Embryonic facial prominence (tissue), 1 donor: ENCODE data around the gene ACOX3.
"Not testable (repeated sequence)": the region's sequence is repeated elsewhere in the genome, so short reads cannot be mapped to it uniquely, and the experiment has no call there.

ENCODE experiments used
- DNase-seq: peaks from one replicate; pipeline ENCODE4 v3.0.0-alpha.2; 2016; ENCODE audit errors: extremely low spot score

Gene ACOX3

GRCh38 chr4:8387615-8388527 lies 52.7 kb downstream of the ACOX3 start:
- DNase-seq = no peak

DNA sequence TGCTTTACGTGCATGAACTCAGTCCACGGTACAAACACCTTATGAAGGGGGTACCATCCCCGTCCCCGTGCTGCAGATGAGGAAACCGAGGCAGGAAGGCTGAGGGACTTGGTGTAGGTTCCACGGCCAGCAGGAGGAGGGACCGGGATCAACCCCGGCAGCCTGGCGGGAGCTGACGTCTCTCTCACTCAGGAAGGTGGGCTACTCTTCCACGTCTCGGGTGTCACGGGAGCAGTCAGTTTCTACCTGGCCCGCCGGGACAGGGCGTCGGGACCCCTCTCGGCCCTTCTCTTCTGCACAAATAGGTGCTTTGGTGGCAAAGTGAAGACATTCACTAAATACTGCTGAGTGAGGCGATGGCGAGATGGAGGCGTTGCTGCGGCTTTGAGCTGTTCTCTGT lies 53.3 kb downstream of the ACOX3 start:
- no peak for DNase-seq

DNA sequence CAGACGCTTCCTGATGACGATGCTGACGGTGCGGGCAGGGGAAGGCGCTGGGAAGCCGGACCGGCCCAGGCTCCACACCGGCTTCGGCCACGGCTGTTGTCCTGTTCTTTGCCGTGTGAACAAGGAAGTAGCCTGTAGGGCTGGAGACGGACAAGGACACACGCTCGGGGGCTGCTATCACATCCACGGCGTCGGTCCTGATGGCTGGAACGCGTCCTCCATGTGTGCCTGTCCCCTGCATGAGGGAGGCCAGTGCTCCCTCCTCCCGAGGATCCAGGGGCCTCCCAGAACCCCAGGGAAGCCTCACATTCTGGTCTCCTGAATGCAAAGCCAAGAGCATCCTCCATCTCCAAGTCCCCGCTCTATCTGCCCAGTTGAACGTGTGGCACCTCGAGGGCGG lies 53.8 kb downstream of the ACOX3 start:
- DNase-seq = no peak

DNA sequence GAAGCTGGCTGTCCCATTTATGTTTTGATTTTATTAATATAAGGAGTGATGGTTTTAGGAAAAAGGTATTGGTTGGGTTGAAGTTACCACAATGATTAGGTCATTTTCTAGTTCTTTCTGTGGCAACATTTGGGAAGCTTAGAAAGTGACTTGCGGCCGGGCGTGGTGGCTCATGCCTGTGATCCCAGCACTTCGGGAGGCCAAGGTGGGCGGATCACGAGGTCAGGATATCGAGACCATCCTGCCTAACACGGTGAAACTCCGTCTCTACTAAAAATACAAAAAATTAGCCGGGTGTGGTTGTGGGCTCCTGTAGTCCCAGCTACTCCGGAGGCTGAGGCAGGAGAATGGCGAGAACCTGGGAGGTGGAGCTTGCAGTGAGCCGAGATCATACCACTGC lies 54.4 kb downstream of the ACOX3 start:
- DNase-seq = not testable (repeated sequence)

- DNase-seq = no peak
These were observed 54.9 kb downstream of the ACOX3 start for GRCh38 chr4:8385611-8386010.

GRCh38 chr4:8385106-8385505 lies 55.4 kb downstream of the ACOX3 start:
- DNase-seq = no peak

DNA sequence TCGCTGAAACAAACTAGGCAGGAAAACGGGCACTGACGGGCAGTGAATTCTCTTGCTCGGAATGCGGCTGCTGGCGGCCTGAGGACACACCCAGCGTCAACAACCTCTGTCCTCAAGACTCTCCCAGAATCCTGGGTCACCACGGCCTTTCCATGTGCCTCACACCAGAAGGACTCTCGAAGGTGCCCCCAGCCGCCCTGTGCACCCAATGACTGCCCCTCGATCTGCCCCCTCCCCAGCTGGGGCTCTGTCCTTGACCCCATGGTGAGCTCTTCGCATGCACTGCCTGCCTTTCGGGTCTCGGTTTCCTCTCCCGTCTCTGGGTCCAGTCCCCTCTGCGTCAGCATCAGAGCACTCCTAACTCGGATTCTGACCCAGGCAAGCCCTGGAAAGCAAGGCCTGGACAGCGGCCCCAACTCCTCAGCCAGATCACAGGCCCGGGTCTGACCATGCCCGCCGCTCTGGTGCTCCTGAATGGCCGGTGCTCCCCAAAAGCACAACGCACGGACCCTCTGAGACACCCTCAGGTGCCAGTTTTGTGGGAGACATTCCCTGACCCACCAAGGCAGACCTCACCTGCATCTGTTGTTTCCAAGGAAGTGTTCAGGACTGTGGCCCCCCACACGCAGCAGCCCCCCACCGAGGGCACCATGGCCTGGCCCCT lies 56.0 kb downstream of the ACOX3 start:
- DNase-seq = no peak

DNA sequence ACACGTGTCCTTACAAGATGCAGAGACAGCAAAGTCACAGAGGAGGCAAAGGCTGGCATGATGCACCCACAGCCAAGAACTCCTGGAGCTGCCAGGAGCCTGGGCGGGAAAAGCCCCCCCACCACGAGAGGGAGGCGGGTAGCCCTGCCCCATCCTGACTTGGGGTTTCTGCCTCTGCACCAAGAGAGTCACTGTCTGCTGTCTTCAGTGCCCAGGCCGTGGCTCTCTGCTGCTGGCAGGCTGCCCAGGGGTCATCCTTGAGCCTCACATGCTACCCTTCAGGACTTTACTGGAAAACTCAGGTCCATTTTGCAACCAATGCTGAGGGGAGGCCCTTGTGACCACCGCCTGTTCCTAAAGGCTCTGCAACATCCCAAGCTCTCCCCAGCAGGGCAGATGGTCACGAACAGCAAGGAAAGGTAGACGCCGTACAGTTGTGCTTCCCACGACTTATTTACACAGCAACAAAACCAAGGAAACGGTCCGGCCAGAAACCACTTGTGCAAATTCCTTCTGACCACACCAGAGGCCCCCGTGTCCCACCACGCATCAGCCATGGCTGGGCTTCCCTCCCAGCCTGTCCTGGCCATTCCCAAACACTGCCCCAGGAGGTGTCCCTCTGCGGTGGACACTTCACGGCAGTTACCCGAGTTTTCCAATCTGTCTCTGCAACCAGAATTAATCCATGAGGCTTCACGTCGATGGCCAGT lies 56.9 kb downstream of the ACOX3 start:
- DNase-seq = no peak

DNA sequence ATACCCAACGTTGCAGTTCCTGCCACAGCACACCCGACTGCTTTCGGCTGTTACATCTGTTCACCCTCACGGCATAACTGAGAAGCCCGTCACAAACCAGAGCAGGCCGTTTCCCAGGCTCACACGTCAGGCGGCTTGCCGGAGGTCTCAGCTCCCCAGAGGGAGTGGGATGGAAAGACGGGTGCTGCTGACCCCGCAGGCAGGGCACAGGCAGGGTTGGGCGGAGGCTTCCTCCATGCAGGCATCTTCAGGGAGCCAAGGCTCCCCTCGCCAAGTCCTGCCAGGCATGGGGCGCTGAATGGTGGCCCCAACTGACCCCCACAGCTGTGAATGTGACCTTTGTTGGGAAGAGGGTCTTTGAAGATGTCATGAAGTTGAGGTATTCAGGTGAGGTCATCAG lies 57.5 kb downstream of the ACOX3 start:
- no peak for DNase-seq

DNA sequence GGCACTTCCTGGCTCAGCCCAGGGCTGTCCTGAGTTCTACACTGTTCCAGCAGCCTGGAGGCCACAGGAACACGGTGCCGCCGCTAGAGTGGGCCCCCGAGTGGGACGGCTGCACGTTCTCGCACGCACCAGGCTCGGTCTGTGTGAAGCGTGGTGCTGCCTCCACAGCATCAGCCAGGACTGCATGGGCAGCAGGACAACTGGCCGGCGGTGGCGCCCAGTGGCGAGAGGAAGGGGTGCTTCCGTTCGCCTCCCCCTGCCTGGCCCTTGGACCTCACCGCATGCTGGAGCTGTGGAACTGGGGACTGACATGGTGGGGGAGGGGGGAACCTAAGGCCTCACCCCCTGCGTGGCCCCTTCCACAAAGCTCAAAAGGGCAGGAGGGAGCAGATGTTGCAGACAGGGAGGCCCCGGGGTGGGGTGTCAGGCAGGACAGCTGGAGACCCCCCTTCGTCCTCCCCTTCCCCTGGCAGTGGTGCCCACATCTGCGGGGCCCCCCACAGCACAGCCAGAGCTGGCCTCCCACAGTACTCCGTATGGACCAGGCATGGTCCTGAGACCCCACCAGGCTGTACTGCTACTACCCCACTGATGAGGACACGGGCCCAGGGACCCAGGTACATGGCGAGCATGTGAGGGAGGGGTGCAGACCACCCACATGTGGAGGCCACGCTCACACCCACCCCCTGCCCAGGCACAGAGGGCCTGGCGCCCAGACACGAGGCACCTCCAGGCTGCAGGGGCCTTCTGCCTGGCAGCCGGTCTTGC lies 58.5 kb downstream of the ACOX3 start:
- no peak for DNase-seq

GRCh38 chr4:8380511-8381415 lies 59.8 kb downstream of the ACOX3 start:
- no peak for DNase-seq

DNA sequence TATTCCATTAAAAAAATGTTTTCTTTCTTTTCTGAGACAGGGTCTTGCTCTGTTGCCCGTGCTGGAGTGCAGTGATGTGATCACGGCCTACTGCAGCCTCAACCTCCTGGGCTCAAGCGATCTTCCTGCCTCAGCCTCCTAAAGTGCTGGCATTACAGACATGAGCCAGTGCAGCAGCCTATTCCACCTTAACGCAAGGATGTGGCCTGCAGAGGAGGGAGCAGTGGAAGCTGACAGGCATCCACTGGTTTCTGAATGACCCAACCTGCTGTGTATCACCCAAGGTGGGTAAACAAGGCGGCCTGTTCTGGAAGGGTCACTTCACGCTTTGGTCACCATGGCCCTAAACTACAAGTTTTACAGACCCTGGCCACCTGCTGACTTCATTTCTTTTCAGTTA lies 60.8 kb downstream of the ACOX3 start:
- DNase-seq = no peak

DNA sequence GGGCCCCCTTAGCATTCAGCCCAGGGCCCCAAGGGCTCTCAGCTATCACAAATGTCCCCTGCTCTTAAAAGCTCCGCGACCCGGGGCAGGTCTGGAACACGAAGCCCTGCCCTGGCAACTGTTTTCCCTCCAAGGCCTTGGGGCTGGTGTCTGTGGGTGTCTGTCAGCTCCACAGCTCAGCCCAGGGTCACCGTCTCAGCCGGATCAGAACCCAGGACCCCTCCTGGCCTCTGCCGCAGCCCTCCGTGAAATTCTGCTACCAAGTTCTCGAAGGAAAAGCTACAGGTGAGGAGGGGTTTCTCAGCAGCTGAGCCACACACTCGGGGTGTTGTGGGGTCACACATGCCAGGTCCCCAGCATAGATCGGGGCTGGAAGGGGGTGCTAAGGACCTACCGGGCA lies 61.2 kb downstream of the ACOX3 start:
- no peak for DNase-seq

DNA sequence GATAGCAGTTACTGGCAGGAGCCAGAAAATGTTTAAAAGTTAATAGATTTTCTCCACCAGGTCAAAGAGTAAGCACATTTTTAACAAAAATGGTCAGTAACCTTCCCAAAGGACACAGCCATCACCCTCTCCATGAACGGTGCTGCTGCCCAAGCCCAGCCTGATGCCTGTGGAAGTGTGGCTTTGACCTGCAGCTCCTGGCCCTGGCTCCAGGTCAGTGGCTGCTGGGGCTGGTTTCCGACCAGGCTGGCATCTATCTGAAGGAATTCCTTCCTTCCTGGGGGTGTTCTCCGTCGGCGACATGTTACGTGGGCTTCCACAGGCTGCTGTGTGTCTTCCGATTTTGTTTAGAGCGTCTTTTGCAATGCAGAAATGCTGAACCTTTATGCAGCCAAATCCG lies 61.7 kb downstream of the ACOX3 start:
- no peak for DNase-seq

DNA sequence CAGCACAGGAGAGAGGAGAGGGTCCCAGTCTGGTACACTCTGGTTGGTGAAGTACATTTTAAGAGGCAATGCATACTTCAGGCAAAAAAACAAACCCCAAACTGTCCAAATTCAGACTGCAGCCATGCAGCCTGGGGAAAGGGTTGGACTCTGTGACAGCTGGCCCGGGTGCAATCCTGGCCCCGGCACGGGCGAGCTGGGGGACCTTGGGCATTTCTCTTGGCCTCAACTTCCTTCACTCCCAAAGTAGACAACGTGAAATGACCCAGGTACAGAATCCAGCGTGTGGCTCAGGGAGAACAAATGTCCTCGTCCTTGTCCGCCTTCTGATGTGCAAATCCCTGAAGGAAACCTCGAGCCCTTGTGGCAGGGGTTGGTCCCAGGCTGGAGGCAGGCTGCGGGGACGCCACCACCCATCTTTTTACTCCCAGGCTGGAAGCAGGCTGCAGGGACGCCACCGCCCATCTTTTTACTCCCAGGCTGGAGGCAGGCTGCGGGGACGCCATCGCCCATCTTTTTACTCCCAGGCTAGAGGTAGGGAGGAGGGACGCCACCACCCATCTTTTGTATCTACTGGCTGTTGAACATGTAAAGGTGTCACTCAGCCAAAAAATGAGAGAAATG lies 62.3 kb downstream of the ACOX3 start:
- DNase-seq = no peak

DNA sequence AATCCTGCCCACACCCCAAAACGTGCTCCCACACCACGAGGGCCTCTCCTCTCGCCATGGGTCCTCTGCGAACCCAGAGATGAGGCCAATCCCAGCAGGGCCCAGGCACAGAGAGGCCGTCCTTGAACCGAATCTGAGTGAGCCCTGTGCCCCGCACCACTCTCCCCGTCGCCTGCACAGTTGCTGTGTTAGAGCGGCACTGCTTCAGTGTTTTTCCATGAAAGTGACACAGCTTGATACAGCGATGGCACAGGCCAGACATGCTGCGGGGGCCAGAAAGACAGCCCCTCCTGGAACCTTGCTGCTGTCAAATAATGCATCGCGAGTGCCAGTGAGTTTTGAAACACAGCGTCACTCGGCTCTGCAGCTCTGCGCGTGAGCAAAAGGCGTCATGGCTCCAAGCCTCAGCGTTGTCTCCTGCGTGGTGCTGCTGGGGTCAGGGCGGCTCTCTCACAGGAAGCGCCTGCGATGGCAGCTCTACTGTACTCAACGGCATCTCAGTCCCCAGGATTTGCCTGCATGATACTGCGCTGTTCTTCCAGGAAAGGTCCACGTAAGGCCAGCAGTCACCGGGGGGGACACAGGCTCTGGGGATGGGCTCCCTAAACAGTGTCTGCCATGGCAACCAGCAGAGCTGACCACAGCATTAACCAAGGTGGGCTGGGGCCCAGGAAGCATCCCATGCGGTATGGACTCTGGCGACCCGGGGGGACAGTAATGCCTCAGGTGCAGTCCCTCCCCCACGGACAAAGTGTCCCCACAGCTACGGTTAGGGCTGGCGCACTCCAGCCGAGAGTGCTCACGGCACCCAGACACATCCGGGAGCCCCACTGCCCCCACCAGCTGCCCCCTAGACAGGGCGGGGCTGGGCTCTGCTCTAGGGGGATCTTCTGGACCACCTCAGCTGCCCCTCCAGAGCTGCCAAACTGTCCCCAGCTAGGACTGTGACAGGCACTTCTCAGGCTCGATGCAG lies 63.1 kb downstream of the ACOX3 start:
- no peak for DNase-seq

DNA sequence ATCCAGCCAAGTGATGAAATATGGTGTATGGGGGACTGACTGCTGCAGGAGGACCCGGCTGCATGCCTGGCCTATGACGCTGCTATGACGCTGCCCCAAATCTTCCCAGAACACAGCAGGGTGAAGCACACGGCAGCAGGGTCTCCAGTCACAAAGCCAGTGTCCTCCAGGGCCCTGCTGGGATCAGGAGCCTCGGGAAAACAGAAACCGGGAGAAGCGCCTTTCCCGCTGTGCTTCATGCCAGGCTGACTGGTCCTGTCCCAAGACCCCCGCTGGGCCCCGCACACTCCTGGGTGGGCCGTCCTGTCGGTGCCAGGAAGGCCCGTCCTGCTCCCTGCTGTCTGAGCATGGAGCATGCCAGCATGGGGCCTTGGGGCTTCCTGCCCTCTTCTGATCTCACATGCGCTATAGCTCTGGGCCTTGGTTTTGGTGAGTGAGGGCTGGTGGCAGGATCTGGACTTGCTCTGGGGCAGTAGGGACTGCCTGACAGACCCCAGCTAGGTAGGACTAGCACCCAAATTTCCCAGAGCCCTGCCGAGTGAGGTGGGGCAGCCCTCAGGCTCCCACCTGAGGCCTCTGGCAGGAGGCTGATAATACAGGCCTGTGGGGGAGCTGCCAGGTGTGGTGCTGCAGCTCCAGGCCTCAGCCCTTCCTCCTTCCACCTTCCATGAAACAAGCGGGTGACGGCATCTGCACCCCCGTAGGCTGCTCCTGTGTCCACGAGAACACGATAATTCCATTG lies 64.0 kb downstream of the ACOX3 start:
- no peak for DNase-seq

- DNase-seq = no peak
These were observed 65.5 kb downstream of the ACOX3 start for GRCh38 chr4:8374851-8375649.
